Activated CD8-positive, alpha-beta memory T cell treated with anti-CD3 and anti-CD28 coated beads, Interleukin-2, amount 50 U/mL, for 1 hour (primary cell): ENCODE data around the gene TRAP1.
"Not testable (repeated sequence)": the region's sequence is repeated elsewhere in the genome, so short reads cannot be mapped to it uniquely, and the experiment has no call there.

Source experiments
- DNase-seq: peaks from one replicate; pipeline ENCODE4 v3.0.0-alpha.2; 2020; ENCODE audit errors: extremely low read depth

TRAP1 gene

DNA sequence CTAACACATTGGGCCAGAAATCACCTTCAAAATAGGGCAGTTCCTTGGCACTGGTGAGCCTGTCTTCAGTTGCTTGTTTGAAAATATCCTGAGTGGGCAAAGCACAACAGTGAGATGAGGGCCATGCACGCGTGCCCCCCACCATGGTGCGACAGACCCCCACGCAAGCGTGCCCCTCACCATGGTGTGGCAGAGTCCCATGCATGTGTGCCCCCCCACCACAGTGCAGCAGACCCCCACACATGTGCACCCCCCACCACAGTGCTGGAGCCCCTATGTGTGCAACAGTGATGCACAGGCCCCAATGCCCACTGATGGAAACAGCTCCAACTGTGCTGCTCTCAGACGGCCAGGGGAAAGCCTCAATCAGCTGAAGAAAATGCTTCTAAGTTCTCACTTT, 18.8 kb upstream of the TRAP1 start:
- DNase-seq: no peak

DNA sequence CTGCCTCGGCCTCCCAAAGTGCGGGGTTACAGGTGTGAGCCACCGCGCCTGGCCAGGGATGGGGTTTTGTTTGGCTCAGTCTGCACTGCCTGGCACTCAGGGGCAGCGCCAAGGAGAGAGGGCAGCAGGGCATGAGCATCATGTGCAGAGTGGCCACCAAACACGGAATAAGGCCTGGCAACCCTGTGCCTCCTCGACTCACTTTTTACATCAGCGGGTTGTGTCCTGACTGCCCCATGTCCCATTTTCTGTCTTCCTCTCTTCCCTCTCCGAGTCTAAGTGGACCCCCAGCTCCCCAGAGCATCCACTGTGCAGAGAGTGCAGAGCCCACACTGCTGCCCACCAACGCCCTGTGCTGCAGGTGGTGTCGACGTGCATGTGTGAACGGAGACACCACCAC, 18.2 kb upstream of the TRAP1 start:
- no peak for DNase-seq

DNA sequence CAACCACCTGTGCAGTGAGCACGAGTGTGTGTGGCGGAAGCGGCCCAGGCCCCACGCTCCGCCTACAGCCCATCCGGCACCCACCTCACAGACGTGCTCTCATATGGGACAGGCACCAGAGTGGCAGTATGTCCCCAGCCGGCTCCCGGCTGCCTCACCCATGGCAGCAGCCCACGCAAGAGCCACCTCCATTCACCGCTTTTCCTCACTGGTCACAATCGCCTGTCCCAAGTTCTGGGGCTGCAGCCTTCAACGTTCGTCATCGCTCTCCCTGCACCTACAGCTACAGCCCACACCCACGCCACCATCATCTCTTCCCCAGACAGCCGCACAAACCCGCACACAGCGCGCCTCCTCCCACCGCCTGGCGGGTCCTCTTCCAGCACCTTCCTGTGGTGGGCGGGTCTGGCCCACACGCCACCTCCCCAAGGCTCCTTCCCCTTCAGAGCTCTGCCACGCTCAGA, 17.5 kb upstream of the TRAP1 start:
- DNase-seq: no peak

DNA sequence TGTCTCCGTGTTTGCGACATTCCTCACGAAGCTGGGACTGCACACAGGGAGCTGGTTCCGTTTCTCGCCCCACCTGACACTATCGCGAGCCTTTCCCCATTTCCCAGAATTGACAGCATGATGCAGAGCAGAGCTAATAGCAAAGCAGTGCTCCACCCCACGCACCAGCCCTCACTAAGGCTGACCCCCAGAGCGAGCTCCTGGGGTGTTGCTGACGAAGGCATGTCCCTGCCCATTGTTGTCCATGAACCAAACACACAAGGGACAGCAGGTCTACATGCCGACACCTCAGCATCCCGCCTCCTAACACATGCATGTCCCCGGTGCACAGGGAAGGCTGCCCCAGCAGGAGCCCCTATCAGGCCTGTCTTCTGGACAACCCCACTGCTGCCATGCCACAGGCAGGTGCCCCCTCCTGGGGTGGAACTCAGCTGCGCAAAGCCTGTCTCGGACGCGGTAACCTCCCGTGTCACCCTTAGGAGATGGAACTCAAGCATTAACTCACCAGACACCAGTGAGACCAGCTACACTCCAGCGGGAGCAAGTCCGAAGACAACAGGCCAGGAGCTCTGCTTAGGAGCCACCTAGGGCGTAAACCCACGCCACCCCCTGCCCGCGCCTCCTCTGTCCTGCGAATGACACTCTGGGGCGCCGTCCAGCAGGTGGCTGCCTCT, 16.9 kb upstream of the TRAP1 start:
- no peak for DNase-seq

DNA sequence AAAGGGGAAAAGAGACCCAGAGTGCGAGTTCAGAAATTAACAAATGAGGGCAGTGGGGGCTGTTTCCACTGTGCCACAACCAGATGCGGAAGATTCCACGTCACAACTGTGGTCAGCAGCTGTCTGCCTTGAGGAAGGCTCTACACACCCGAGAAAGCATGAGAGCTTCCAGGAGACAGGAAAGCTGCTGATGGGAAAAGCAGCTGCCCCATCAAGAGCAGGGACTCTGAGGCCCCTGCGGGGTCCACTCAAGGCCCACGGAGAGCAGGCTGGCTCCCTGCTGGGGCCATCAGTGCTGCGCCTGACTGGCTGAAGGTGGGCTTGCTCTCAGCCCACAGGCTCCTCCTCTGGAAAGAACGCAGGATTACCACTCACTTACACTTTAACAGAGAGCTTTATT, 14.8 kb upstream of the TRAP1 start:
- DNase-seq: no peak

DNA sequence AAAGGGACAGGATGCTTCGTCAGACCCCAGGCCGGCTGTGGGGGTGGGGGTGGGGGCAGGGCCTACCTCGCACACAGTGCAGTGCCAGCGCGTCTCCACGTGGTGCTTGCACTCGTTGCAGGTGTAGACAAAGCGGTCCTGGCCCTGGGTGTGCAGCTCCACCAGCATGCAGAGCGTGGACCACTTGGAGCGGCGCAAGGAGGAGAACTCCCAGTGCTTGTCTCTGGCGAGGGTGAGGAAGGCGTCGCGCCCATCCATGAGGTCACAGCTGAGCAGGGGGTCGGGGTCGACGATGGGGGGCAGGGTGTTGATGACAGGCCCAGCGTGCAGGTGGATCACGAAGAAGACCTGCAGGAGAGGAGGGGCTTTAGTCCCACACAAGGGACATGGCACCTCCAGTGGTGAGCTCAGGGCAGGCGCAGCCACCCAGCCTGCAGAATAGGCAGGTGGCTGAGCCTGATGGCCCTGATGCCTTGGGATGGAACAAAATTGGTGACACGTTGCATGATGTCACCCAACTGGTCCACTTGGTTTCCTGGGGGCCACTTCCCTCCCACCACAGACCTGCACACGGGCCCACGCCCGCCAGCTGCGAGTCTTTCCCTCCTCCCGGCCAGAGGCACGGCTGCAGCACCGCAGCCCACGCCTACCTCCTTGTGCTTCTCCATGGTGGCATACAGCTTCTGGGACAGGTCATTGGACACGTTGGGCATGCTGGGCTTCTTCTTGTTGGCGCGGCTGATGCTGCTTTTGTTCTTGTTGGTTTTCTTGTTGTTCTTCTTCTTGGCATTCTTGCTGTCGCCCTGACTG, 14.0 kb upstream of the TRAP1 start:
- DNase-seq: no peak

DNA sequence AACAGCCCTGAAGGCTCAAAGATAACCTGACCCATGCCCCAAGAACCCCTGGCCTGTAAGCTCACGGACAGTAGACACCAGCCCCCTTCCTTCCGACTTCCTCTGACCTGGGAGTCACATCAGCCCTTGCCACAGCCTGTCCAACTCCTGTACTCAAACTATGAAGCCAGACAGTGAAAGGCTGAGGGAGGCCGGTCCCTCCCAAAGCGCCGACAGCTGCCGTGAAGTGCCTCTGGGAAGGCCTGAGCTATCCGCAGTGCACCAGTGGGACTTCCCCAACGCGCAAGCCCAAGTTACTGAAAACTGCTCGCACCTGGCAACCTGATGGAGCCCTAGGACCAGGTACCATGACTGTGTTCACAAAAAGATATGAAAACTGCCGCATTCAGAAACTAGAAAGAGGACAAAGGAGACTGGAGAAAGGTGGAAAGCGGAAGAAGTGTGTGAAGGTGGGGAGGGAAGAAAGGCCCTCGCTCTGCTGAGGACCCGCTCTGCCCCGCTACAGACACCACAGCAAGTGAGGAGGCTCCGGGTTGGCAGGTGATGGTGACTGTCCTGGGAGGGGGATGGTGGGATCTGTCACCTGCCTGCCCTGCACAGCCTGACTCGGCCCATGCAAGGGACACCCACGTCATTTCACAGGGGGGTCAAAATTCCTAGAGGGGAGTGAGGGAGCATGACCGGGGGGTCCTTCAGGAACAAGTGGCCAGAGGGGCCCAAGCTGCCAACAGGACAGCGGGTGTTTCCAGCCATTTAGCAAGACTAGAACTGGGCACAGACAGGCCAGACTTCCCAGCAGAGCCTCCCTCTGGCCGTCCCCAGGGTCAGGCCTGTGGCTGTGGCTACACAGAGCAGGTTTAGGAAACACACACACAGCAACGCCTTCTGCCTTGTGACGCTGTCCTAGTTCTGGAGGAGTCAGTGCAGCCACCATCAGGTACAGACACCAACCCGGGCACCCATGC, 13.1 kb upstream of the TRAP1 start:
- no peak for DNase-seq

DNA sequence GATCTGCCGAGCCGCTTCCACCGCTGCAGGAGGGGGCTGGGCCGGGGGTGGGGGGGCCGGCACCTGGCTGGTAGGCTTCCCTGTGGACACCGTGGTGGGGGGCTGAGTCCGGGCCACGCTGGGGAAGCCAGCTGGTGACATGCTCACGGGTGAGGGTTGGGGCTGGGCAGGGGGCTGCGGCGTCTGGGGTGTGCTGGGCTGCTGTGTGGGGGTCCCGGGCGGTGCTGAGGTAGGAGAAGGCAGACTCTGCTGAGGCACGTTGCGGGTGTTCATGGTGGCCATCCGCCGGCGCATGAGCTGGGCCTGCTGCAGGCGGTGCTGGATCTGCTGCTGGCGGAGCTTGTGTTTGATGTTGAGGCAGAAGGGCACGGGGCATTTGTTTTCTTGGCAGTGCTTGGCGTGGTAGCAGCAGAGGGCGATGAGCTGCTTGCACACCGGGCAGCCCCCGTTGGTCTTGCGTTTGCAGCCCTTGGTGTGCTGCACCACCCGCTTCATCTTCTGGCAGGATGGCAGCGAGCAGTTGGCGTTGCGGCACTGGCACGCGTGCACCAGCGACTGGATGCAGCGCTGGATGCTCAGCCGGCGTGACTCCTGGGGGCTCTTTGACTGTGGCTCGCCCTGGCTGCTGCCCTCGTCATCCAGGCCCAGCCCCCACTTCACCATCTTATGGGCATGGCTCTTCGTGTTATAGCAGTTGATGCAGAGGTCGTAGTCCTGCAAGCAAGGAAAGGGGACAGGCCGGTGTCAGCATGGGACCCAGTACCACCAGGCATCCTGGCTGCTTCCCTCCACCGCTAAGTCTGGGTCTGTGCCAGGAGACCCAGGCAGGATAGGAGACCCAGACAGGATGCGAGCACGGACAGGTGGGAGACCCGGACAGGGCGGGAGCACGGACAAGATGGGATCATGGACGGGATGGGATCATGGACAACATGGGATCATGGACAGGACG, 12.1 kb upstream of the TRAP1 start:
- DNase-seq: no peak

DNA sequence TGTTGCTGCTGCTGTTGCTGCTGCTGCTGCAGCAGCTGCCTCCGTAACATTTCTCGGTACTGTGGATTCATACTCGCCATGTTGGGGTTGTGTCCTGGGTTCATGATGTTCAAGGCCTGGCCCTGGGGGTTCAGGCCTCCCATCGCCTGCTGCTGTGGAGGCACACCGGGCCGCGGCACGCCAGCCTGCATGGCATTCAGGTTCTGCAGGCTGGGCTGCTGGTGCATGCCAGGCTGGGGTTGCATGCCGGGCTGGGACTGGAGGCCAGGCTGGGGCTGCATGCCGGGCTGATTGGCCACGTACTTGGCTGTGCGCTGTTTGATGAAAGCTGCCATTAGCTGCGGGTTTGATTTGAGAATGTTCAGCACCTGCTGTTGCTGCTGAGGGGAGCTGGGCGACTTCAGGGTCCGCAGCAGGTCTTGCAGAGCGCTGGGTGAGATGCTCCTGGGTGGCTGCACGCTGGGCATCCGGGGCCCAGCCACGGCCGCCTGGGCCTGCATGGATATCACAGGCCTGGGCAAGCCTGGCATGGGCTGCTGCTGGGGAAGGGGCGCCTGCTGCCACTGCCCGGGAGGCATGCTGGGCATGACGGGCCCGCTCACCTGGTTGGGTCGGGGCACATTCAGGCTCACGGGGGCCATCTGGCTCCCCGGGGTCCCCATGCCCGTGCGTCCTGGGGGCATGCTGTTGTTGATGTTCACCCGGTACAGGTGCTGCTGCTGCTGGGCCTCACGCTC, 11.3 kb upstream of the TRAP1 start:
- no peak for DNase-seq

DNA sequence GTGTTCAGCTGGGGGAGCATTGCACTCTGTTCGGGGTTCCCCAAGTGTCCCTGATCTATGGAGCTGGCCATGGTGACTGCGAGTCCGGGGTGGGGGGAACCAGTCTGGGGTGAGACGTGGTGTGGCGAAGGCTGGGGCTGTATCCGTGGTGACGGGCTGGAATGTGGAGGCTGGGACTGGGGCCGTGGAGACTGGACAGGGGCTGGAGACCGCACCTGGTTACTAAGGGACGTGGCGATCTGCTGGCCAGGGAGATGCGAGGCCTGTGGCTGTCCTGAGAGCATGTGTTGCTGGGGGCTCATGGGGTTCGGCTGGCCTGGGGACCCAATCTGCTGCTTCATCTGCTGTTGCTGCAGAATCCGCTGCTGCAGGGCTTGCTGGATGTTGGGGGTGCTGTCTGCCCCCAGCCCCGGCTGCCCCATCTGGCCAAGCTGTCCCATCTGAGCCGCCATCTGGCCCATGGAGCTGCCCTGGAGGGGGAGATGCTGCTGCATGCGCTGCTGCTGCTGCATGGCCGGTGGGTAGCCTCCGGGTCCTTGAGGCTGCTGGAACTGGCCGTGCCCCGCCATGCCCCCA, 10.6 kb upstream of the TRAP1 start:
- DNase-seq: no peak

DNA sequence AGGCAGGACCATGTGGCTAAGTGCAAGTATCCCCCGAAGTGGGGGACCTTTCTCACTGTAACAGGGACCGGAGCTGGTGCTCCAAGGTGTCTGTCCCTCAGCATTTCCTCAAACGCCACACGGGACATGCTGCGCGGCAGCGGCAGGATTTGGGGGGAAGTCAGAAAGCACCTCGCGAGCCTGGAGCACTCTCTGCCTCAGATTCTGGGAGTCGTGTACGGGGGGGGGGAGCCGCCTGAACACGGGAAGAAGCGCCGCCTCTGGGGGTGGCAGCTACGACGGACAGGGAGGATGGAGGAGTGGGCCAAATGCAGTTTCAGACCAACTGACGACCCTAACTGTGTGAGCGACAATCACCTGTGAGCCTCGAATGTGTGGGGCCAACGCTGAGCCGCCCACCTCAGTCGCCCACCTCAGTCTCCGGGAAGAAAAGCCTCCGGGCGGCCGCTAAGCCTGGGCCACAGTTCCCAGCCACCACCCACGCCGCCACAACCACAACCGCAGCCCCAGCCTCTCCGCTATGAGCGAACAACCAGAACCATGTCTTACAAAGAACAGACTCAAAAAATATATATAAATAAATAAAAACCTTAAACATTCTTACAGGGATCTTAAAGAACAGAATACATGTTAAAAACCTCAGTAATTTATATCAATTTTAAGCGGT, 8.8 kb upstream of the TRAP1 start:
- no peak for DNase-seq

DNA sequence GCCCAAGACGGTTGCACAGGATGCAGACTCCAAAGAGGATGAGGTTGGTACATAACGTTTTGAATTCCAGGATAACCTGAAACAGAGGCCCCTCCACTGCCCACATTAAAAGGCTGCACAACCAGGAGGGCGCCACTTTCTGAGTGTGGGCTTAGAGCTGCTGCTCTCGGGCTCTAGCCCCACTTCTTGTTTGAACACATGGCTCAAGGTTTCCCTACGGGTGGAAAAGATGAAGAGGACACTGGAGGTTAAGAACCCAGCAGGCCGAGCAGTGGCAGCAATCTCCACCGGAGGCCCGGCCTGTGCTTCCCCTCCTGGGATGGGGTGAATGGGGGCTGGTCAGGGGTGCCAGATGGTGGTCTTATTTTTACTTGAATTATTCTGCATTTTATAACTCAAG, 8.0 kb upstream of the TRAP1 start:
- no peak for DNase-seq

DNA sequence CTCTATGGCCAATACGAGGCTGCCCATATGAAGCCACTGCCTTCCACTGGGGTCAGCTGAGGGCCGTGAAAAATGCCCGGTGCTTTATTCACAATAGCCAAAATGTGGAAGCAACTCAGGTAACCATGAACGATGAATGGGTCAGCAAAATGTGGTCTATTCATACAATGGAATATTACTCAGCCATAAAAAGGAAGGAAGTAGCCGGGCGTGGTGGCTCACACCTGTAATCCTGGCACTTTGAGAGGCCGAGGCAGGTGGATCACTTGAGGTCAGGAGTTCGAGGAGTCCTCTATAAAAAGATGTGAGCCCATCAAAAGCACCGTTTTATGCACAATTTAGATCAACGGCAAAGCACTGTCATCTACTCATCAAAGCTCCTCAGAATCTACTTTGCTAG, 5.2 kb upstream of the TRAP1 start:
- DNase-seq: no peak

DNA sequence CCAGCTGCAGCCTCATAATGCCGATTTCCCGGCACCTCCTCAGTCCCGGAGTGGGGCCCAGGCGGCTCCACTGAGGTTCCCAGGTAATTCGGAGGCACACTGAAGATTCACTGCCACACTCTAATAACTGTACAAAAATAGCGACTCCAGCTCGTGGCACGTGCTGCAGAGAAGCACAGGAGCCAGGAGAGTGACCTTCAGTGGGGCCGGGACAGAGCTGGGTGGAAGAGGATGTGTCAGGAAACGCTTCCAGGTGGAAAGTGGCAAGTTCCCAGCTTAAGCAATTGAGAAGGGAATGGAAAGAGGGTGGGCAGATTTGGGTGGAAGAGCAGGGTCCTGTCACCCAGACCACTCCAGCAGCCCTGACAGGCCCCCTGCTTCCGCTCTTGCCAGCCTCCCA, 3.1 kb upstream of the TRAP1 start:
- no peak for DNase-seq

DNA sequence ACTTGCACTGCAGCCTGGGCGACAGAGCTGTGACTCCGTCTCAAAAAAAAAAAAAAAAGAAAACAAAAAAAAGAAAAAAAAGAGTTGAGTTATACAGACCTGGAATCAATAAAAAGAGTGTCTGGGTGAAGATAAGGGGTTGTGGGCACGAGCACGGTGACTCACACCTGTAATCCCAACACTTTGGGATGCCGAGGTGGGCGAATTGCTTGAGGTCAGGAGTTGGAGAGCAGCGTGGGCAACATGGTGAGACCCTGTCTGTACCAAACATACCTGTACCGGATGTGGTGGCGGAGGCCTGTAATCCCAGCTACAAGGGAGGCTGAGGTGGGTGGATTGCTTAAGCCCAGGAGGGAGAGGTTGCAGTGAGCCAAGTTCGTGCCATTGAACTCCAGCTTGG, 1.3 kb upstream of the TRAP1 start:
- no peak for DNase-seq

DNA sequence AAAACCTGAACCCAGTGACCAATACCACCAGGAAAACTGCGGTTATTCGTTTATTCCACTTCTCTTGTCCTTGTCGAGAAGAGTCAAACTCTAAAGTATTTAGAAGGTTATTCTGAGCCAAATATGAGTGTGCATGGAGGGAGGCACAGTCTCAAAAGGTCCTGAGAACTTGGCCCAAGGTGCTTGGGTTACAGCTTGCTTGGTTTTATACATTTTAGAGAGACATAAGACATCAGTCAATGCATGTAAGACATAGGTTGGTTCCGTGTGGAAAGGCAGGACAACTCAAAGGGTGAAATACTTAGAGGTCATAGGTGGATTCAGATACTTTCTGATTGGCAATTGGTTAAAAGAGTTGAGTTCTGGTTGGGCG, 681 bp upstream of the TRAP1 start:
- DNase-seq: no peak

DNA sequence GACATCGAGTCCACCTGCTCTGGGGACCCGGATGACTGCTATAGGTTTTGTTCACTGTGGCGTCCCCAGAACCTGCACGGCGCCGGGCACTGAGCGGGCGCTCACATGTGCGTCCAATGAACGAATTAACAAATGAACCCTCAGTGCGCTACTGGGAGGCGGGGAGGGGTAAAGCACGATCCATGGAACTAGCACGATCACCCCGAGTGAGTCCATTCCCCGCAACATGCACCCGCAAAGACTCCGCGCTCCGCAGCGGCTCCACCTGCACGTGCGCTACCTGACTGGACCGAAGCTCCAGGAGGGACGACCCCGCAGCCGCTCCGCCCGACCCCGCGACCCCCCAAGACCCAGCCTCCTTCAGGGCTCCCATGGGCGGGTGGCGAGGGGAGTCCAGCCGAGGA, 491 bp downstream of the TRAP1 start:
- no peak for DNase-seq

DNA sequence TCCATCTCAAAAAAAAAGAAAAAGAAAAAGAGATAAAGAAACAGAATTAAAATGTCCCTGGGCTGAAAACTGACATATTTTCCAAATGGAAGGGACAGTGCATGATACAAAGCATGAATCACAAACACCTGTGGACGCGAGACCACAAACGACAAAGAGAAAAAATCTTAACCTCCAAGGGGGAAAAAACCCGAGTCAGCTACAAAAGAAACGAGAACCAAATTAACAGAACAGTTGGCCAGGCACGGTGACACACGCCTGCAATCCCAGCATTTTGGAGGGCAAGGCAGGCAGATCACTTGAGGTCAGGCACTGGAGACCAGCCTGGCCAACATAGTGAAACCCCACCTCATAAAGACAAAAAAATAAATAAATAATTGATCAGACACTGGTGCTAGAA, 1.9 kb downstream of the TRAP1 start:
- DNase-seq: no peak

DNA sequence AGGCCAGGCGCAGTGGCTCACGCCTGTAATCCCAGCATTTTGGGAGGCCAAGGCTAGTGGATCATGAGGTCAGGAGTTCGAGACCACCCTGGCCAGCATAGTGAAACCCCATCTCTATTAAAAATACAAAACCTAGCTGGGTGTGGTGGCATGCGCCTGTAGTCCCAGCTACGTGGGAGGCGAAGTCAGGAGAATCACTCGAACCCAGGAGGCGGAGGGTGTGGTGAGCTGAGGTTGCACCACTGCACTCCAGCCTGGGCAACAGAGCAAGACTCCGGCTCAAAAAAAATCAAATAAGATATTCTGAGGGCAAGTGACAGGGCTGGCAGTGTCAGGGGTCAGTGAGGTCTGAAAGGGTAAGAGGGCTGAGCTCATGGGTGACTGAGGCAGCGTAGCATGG, 2.9 kb downstream of the TRAP1 start:
- not testable (repeated sequence) for DNase-seq
